Measurements from ENCODE around the gene SCAANT1. TPM values are rescaled to one million over a fixed set of nuclear protein-coding genes. Genes with fewer than 3 reads are reported as not detected.

The SCAANT1 gene
- total and polyA plus RNA-seq, 2 donors = not detected

GRCh38 chr3:63922491-63923199 is 10.5 kb upstream of the SCAANT1 start:
- WGBS = 83% methylated on average over 2 of the region's 2 CpGs
- no peak overlapping the region for H3K27ac ChIP-seq (ENCODE audit: low read depth)
- H3K4me1 ChIP-seq (ENCODE audit: insufficient read depth) = no peaks in the 10 kb centered on the region
- H3K4me3 ChIP-seq (ENCODE audit: low read depth, low read length) = no peak overlapping the region
- H3K36me3 ChIP-seq (ENCODE audit: insufficient read depth) = no peaks in the 10 kb centered on the region
- no peak for DNase-seq (ENCODE audit: extremely low spot score)

GRCh38 chr3:63921741-63922482 is 9.7 kb upstream of the SCAANT1 start:
- H3K4me1 ChIP-seq (ENCODE audit: insufficient read depth) = no peaks in the 10 kb centered on the region
- no peak for DNase-seq (ENCODE audit: extremely low spot score)
- H3K4me3 ChIP-seq (ENCODE audit: low read depth, low read length) = no peak overlapping the region
- no peak overlapping the region for H3K27ac ChIP-seq (ENCODE audit: low read depth)
- no peaks in the 10 kb centered on the region for H3K36me3 ChIP-seq (ENCODE audit: insufficient read depth)
- 92% methylated on average over 6 of the region's 6 CpGs for WGBS

- Histone ChIP-seq H3K36me3 (ENCODE audit: insufficient read depth) (no peaks in the 10 kb centered on the region), H3K4me3 (ENCODE audit: low read depth, low read length) (no peak overlapping the region), H3K27ac (ENCODE audit: low read depth) (no peak overlapping the region), H3K4me1 (ENCODE audit: insufficient read depth) (no peaks in the 10 kb centered on the region)
- 90% methylated on average over 5 of the region's 5 CpGs for WGBS
- no peak for DNase-seq (ENCODE audit: extremely low spot score)
Measured at GRCh38 chr3:63920001-63920400, 7.8 kb upstream of the SCAANT1 start.

GRCh38 chr3:63918321-63918720 is 6.1 kb upstream of the SCAANT1 start:
- Histone ChIP-seq H3K36me3 (ENCODE audit: insufficient read depth) (no peaks in the 10 kb centered on the region), H3K4me3 (ENCODE audit: low read depth, low read length) (no peak overlapping the region), H3K4me1 (ENCODE audit: insufficient read depth) (no peaks in the 10 kb centered on the region), H3K27ac (ENCODE audit: low read depth) (no peak overlapping the region)
- no peak for DNase-seq (ENCODE audit: extremely low spot score)

- no peaks in the 10 kb centered on the region for H3K4me1 ChIP-seq (ENCODE audit: insufficient read depth)
- H3K36me3 ChIP-seq (ENCODE audit: insufficient read depth) = no peaks in the 10 kb centered on the region
- 69% methylated on average over 5 of the region's 5 CpGs for WGBS
- DNase-seq (ENCODE audit: extremely low spot score) = no peak
- H3K27ac ChIP-seq (ENCODE audit: low read depth) = no peak overlapping the region
- no peak overlapping the region for H3K4me3 ChIP-seq (ENCODE audit: low read depth, low read length)
Measured at GRCh38 chr3:63914312-63914711, 2.1 kb upstream of the SCAANT1 start.

GRCh38 chr3:63912768-63913588 is 795 bp upstream of the SCAANT1 start:
- no peaks in the 10 kb centered on the region for H3K36me3 ChIP-seq (ENCODE audit: insufficient read depth)
- peak overlapping the region; percentile 87 for H3K4me3 ChIP-seq (ENCODE audit: low read depth, low read length)
- H3K4me1 ChIP-seq (ENCODE audit: insufficient read depth) = no peaks in the 10 kb centered on the region
- whole genome bisulfite sequencing = 4% methylated on average over 46 of the region's 46 CpGs
- H3K27ac ChIP-seq (ENCODE audit: low read depth) = peak overlapping the region; percentile 97
- no peak for DNase-seq (ENCODE audit: extremely low spot score)

GRCh38 chr3:63911509-63911872 is 692 bp downstream of the SCAANT1 start:
- Histone ChIP-seq H3K27ac (ENCODE audit: low read depth) (peak overlapping the region; percentile 4), H3K4me3 (ENCODE audit: low read depth, low read length) (peak overlapping the region; percentile 87), H3K4me1 (ENCODE audit: insufficient read depth) (no peaks in the 10 kb centered on the region), H3K36me3 (ENCODE audit: insufficient read depth) (no peaks in the 10 kb centered on the region)
- under 1% methylated on average over 18 of the region's 18 CpGs for WGBS
- DNase-seq (ENCODE audit: extremely low spot score) = no peak

GRCh38 chr3:63910891-63911290 is 1.3 kb downstream of the SCAANT1 start:
- H3K4me3 ChIP-seq (ENCODE audit: low read depth, low read length) = no peak overlapping the region
- no peak overlapping the region for H3K27ac ChIP-seq (ENCODE audit: low read depth)
- no peaks in the 10 kb centered on the region for H3K4me1 ChIP-seq (ENCODE audit: insufficient read depth)
- DNase-seq (ENCODE audit: extremely low spot score) = no peak
- WGBS = 59% methylated on average over 1 of the region's 1 CpG
- no peaks in the 10 kb centered on the region for H3K36me3 ChIP-seq (ENCODE audit: insufficient read depth)

GRCh38 chr3:63910001-63910400 is 2.2 kb downstream of the SCAANT1 start:
- no peak overlapping the region for H3K27ac ChIP-seq (ENCODE audit: low read depth)
- 95% methylated on average over 4 of the region's 4 CpGs for WGBS

GRCh38 chr3:63909431-63909830 is 2.8 kb downstream of the SCAANT1 start:
- no peaks in the 10 kb centered on the region for H3K4me1 ChIP-seq (ENCODE audit: insufficient read depth)
- peaks cover 2% of the 10 kb centered on the region for H3K36me3 ChIP-seq (ENCODE audit: insufficient read depth)
- 78% methylated on average over 2 of the region's 2 CpGs for WGBS
- H3K4me3 ChIP-seq (ENCODE audit: low read depth, low read length) = no peak overlapping the region
- DNase-seq (ENCODE audit: extremely low spot score) = no peak
- H3K27ac ChIP-seq (ENCODE audit: low read depth) = no peak overlapping the region

More at GRCh38 chr3:63910001-63910400, 2.2 kb downstream of the SCAANT1 start:
- Histone ChIP-seq H3K4me1 (ENCODE audit: insufficient read depth) (no peaks in the 10 kb centered on the region), H3K4me3 (ENCODE audit: low read depth, low read length) (no peak overlapping the region), H3K36me3 (ENCODE audit: insufficient read depth) (peaks cover 2% of the 10 kb centered on the region)
- DNase-seq (ENCODE audit: extremely low spot score) = no peak

- DNase-seq (ENCODE audit: extremely low spot score) = no peak
- H3K4me3 ChIP-seq (ENCODE audit: low read depth, low read length) = no peak overlapping the region
- H3K4me1 ChIP-seq (ENCODE audit: insufficient read depth) = no peaks in the 10 kb centered on the region
- WGBS = 93% methylated on average over 1 of the region's 1 CpG
- H3K36me3 ChIP-seq (ENCODE audit: insufficient read depth) = peaks cover 2% of the 10 kb centered on the region
- no peak overlapping the region for H3K27ac ChIP-seq (ENCODE audit: low read depth)
Measured at GRCh38 chr3:63908776-63909175, 3.4 kb downstream of the SCAANT1 start.

GRCh38 chr3:63908081-63908736 is 4.0 kb downstream of the SCAANT1 start:
- DNase-seq (ENCODE audit: extremely low spot score) = no peak
- no peak overlapping the region for H3K4me3 ChIP-seq (ENCODE audit: low read depth, low read length)
- no peaks in the 10 kb centered on the region for H3K4me1 ChIP-seq (ENCODE audit: insufficient read depth)
- 42% methylated on average over 2 of the region's 2 CpGs for WGBS
- peaks cover 2% of the 10 kb centered on the region for H3K36me3 ChIP-seq (ENCODE audit: insufficient read depth)
- no peak overlapping the region for H3K27ac ChIP-seq (ENCODE audit: low read depth)

All from urinary bladder (tissue), 4 donors.